GM12878 (cell line): ENCODE results near the gene PLCG1. TPM values are rescaled to one million over a fixed set of nuclear protein-coding genes. Genes with fewer than 3 reads are reported as not detected.

Experiments
- ATAC-seq: fragments of 200-7000 bp; cut with Tn5 transposase; 3 replicates; pipeline ENCODE4 v1.9.1; 2020; ENCODE audit warnings: mild to moderate bottlenecking, moderate library complexity
- BruUV-seq: library from RNA; stranded (reverse); fragments of 400-500 nt; replicated peaks from 2 replicates; lab custom pipeline; 2021; lab: Mats Ljungman, UMichigan
- CTCF ChIA-PET: fragments of 300-600 bp; sonication (Branson Sonifier 250); formaldehyde crosslinking; extraction: SDS; loops from one replicate; lab custom pipeline; 2021; ENCODE audit warnings: inconsistent platforms; lab: Yijun Ruan, JAX
- POLR2A ChIA-PET: fragments of 350-600 bp; formaldehyde crosslinking; extraction: SDS; loops from one replicate; lab custom pipeline; 2021; ENCODE audit warnings: inconsistent platforms; lab: Charles Lee
- RAD21 ChIA-PET: fragments of 300-600 bp; sonication (Branson Sonifier 250); formaldehyde crosslinking; loops from one replicate; lab custom pipeline; 2023; ENCODE audit warnings: antibody characterized with exemption; ENCODE audit not compliant: unreplicated experiment; lab: Charles Lee
- SMC1A ChIA-PET: fragments of 300-600 bp; sonication (Branson Sonifier 250); formaldehyde crosslinking; loops from one replicate; lab custom pipeline; 2023; ENCODE audit not compliant: unreplicated experiment, uncharacterized antibody; lab: Charles Lee
- DNase-seq: peaks from one replicate; pipeline ENCODE4 v3.0.0-alpha.2; 2011; ENCODE audit warnings: low read depth, low spot score
- FAIRE-seq: peaks from 3 replicates; lab custom pipeline; 2011; peaks lifted over from hg19 to GRCh38; lab: Jason Lieb, UNC
- H2AFZ ChIP-seq: 2 replicates; pipeline ENCODE4 v1.6.0; 2011; ENCODE audit warnings: low read depth, low read length, control low read depth; ENCODE audit not compliant: control insufficient read depth
- H3K27ac ChIP-seq: 2 replicates; pipeline ENCODE4 v1.5.1; 2011; ENCODE audit warnings: control low read depth; ENCODE audit not compliant: control insufficient read depth, insufficient read depth
- H3K27me3 ChIP-seq, 2 experiments: replicated peaks in 1 of 2; 2 replicates each; pipeline versions ENCODE4 v1.6.0 to v1.6.1; 2011; ENCODE audit warnings: low read length in 1 of 2; ENCODE audit not compliant: control insufficient read depth in 2 of 2, insufficient read depth in 2 of 2
- H3K36me3 ChIP-seq, 2 experiments: 2 replicates each; pipeline ENCODE4 v1.5.1; 2011; ENCODE audit warnings: low read length in 1 of 2; ENCODE audit not compliant: control insufficient read depth in 2 of 2, insufficient read depth in 2 of 2
- H3K4me1 ChIP-seq: 2 replicates; pipeline ENCODE4 v1.6.1; 2011; ENCODE audit warnings: mild to moderate bottlenecking, low read length, moderate library complexity, mixed read lengths; ENCODE audit not compliant: control insufficient read depth, insufficient read depth
- H3K4me2 ChIP-seq: 2 replicates; pipeline ENCODE4 v1.6.0; 2011; ENCODE audit warnings: control low read depth; ENCODE audit not compliant: control insufficient read depth, insufficient read depth
- H3K4me3 ChIP-seq: fragments of 200-600 bp; sonication (generic); 2 replicates; pipeline ENCODE4 v1.5.1; 2016
- H3K79me2 ChIP-seq: 2 replicates; pipeline ENCODE4 v1.6.0; 2011; ENCODE audit warnings: low read length; ENCODE audit not compliant: control insufficient read depth, insufficient read depth
- H3K9ac ChIP-seq: 2 replicates; pipeline ENCODE4 v1.8.0; 2011; ENCODE audit warnings: low read length, control low read depth, mixed read lengths; ENCODE audit not compliant: control insufficient read depth, insufficient read depth
- H3K9me3 ChIP-seq: replicated peaks from 3 replicates; pipeline ENCODE4 v1.5.1; 2011; ENCODE audit warnings: mild to moderate bottlenecking, low read length; ENCODE audit not compliant: control insufficient read depth, insufficient read depth
- H4K20me1 ChIP-seq: 2 replicates; pipeline ENCODE4 v1.6.0; 2011; ENCODE audit not compliant: control insufficient read depth, insufficient read depth
- FOS ChIP-seq: IDR thresholded peaks from 3 replicates; pipeline ENCODE4 v1.6.1; 2011; ENCODE audit warnings: borderline replicate concordance; ENCODE audit not compliant: insufficient read length; ENCODE audit errors: extremely low read depth
- GATAD2B ChIP-seq: fragments of 450-650 bp; conservative IDR thresholded peaks from 2 replicates; pipeline ENCODE4 v1.6.1; 2017; ENCODE audit warnings: low read depth, mild to moderate bottlenecking, moderate library complexity
- JUND ChIP-seq: IDR thresholded peaks from 2 replicates; pipeline ENCODE4 v1.6.1; 2012; ENCODE audit warnings: low read depth, mild to moderate bottlenecking, low read length, improper control_type of control experiment, moderate library complexity
- MTA2 ChIP-seq: fragments of 450-650 bp; IDR thresholded peaks from 2 replicates; pipeline ENCODE4 v1.6.1; 2016; ENCODE audit warnings: low read depth, mild to moderate bottlenecking, moderate library complexity
- NR2C1 ChIP-seq: fragments of 450-650 bp; IDR thresholded peaks from 2 replicates; pipeline ENCODE4 v1.6.1; 2017; ENCODE audit warnings: antibody characterized with exemption, mild to moderate bottlenecking, moderate library complexity
- POLR2AphosphoS2 ChIP-seq: IDR thresholded peaks from 2 replicates; pipeline ENCODE4 v1.6.1; 2011; ENCODE audit warnings: low read depth, mild to moderate bottlenecking, low read length, improper control_type of control experiment, moderate library complexity
- TCF3 ChIP-seq: IDR thresholded peaks from 2 replicates; pipeline ENCODE4 v1.6.1; 2012; ENCODE audit warnings: low read depth, mild to moderate bottlenecking, low read length, borderline replicate concordance; ENCODE audit not compliant: insufficient read depth
- ZBED1 ChIP-seq: IDR thresholded peaks from 2 replicates; pipeline ENCODE4 v1.6.1; 2016; ENCODE audit warnings: borderline replicate concordance
- WGBS: methylation state at CpG from one replicate; pipeline ENCODE4 v1.1.6; 2016; ENCODE audit warnings: low lambda C conversion rate; ENCODE audit not compliant: insufficient replicate concordance, insufficient coverage; ENCODE audit errors: missing lambda C conversion rate; 5-methylcytosine and 5-hydroxymethylcytosine counted together
- in situ Hi-C: fragments of 300-500 bp; cut with MboI; formaldehyde crosslinking; loops from 9 replicates; pipeline ENCODE4 v1.14.3; 2018; ENCODE audit warnings: mixed read lengths
- intact Hi-C: fragments of 100-400 bp; cut with micrococcal nuclease; formaldehyde crosslinking; loops from one replicate; pipeline ENCODE4 v1.14.2; 2022; ENCODE audit not compliant: unreplicated experiment
- polyA plus RNA-seq, 11 experiments: library from polyadenylated mRNA; depleted of rRNA in 4 of 11; unstranded in 6 of 11; stranded (reverse) in 5 of 11; fragments of >200 nt; fragmentation: Nextera tagmentation in 4 of 11; fragmentation: Illumina TruSeq in 1 of 11; extraction: Ambion mirVana in 4 of 11; extraction: Trizol in 1 of 11; gene quantifications; 1 replicate in 1 of 11; 2 replicates in 10 of 11; pipeline versions ENCODE4 v1.2.1 to v1.2.3, GENCODE V29; 2011 to 2016; ENCODE audit warnings: inconsistent platforms in 2 of 11, missing spikeins in 2 of 11, low read depth in 1 of 11
- total RNA-seq, 4 experiments: library from RNA; depleted of rRNA in 3 of 4; stranded (reverse); fragments of >200 nt in 3 of 4; fragmentation: Illumina TruSeq in 1 of 4; extraction: Trizol in 1 of 4; gene quantifications; 2 replicates each; pipeline versions ENCODE4 v1.2.1 to v1.2.3, GENCODE V29; 2013 to 2021
- TF ChIP-seq, protein P1 (sequence below): IDR thresholded peaks from 2 replicates; pipeline ENCODE4 v1.6.1; 2011; ENCODE audit warnings: low read depth, low read length, improper control_type of control experiment, borderline replicate concordance

Gene PLCG1
- total and polyA plus RNA-seq, 10 of the 15 experiments (the other 5 are each of a cell fraction or from before 2014, with no cell fraction given) = 2.6 to 114 (median 45.3) TPM

DNA sequence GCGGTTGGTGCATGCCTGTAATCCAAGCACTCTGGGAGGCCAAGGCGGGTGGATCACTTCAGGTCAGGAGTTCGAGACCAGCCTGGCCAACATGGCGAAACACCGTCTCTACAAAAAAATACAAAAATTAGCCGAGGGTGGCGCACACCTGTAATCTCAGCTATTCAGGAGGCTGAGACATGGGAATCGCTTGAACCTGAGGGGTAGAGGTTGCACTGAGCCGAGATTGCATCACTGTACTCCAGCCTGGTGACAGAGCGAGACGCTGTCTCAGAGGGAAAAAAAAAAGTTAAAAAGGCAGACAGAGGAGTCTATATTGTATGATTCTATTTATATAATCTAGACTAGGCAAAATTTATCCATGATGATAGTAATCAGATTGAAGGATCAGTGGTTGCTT lies 27.3 kb upstream of the PLCG1 start:
- CTCF ChIA-PET = interaction anchor here (1.9 to 2.8 kb wide), 3 partner anchors 15 to 147 kb away, joined by 6 to 13 read pairs (median 12); no protein-coding TSS in a partner anchor
- FAIRE-seq = no peak
- no peak for DNase-seq
- 95% methylated on average over 11 of the region's 11 CpGs for WGBS
- in situ Hi-C loops = no loop called here
- TF ChIP-seq POLR2AphosphoS2 (no peak), JUND (no peak), ZBED1 (no peak), GATAD2B (no peak), NR2C1 (no peak), FOS (no peak), MTA2 (no peak), TCF3 (no peak)
- TF ChIP-seq, protein P1, sequence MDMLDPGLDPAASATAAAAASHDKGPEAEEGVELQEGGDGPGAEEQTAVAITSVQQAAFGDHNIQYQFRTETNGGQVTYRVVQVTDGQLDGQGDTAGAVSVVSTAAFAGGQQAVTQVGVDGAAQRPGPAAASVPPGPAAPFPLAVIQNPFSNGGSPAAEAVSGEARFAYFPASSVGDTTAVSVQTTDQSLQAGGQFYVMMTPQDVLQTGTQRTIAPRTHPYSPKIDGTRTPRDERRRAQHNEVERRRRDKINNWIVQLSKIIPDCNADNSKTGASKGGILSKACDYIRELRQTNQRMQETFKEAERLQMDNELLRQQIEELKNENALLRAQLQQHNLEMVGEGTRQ = no peak
- intact Hi-C loops = no loop called here
- ATAC-seq = no peak
- H3K4me3 ChIP-seq = no peak overlapping the region
- H3K4me1 ChIP-seq = peaks cover 5% of the 10 kb centered on the region; the same call in 1 of the 2 replicates
- no peaks in the 10 kb centered on the region for H3K9me3 ChIP-seq
- BruUV-seq = no TSS peak
- H3K9ac ChIP-seq = no peak overlapping the region
- no peaks in the 10 kb centered on the region; the same call in 1 of the 2 replicates for H4K20me1 ChIP-seq
- peaks cover 13 to 36% of the 10 kb centered on the region in 2 experiments for H3K36me3 ChIP-seq
- RAD21 ChIA-PET = interaction anchor here (1.4 kb wide), 1 partner anchor 119 kb away, joined by 4 read pairs; no protein-coding TSS in a partner anchor
- no peak overlapping the region for H2AFZ ChIP-seq
- no peaks in the 10 kb centered on the region for H3K27me3 ChIP-seq
- POLR2A ChIA-PET = no interaction called here
- H3K4me2 ChIP-seq = no peak overlapping the region
- SMC1A ChIA-PET = interaction anchor here (1.2 kb wide), 1 partner anchor 12 kb away, joined by 4 read pairs; no protein-coding TSS in a partner anchor
- no peak overlapping the region for H3K27ac ChIP-seq
- no peaks in the 10 kb centered on the region for H3K79me2 ChIP-seq
